Neural cell (in vitro differentiated cells): ENCODE results near the gene JAZF1. TPM values are rescaled to one million over a fixed set of nuclear protein-coding genes. Genes with fewer than 3 reads are reported as not detected.

ENCODE experiments used
- H2AFZ ChIP-seq: fragments of 200-600, 300-800 bp; sonication (generic), shearing (Covaris generic); 2 replicates; pipeline ENCODE4 v1.6.0; 2014; ENCODE audit warnings: low read depth, mild to moderate bottlenecking, antibody characterized with exemption, low read length, moderate library complexity
- H3F3A ChIP-seq: fragments of 200-600 bp; shearing (Covaris generic); 2 replicates; pipeline ENCODE4 v1.6.1; 2016; ENCODE audit warnings: mild to moderate bottlenecking, moderate library complexity, mixed read lengths, antibody characterized with exemption, low read length; ENCODE audit not compliant: insufficient read depth, poor library complexity, severe bottlenecking
- H3K27ac ChIP-seq: fragments of 200-600, 300-800 bp; sonication (generic), shearing (Covaris generic); 2 replicates; pipeline ENCODE4 v1.5.1; 2014; ENCODE audit warnings: mild to moderate bottlenecking, low read length, moderate library complexity
- H3K27me3 ChIP-seq: fragments of 300-800, 200-600 bp; sonication (generic), shearing (Covaris generic); 2 replicates; pipeline ENCODE4 v1.6.0; 2014; ENCODE audit warnings: mild to moderate bottlenecking, low read depth, low read length, moderate library complexity; ENCODE audit not compliant: insufficient read depth
- H3K36me3 ChIP-seq: fragments of 300-800, 200-600 bp; sonication (generic), shearing (Covaris generic); 2 replicates; pipeline ENCODE4 v1.5.1; 2014; ENCODE audit warnings: mild to moderate bottlenecking, antibody characterized with exemption, low read length, moderate library complexity; ENCODE audit not compliant: insufficient read depth
- H3K4me2 ChIP-seq: fragments of 300-800, 200-600 bp; sonication (generic), shearing (Covaris generic); 2 replicates; pipeline ENCODE4 v1.6.0; 2014; ENCODE audit warnings: mild to moderate bottlenecking, low read length
- H3K4me3 ChIP-seq: fragments of 300-800, 200-600 bp; sonication (generic), shearing (Covaris generic); 2 replicates; pipeline ENCODE4 v1.5.1; 2014; ENCODE audit warnings: mild to moderate bottlenecking, low read length, moderate library complexity
- H3K79me2 ChIP-seq: fragments of 200-600 bp; shearing (Covaris generic); replicated peaks from 2 replicates; pipeline ENCODE4 v1.6.0; 2014; ENCODE audit warnings: mild to moderate bottlenecking, low read length, moderate library complexity; ENCODE audit not compliant: insufficient read depth
- H3K9ac ChIP-seq: fragments of 300-800, 200-600 bp; sonication (generic), shearing (Covaris generic); 2 replicates; pipeline ENCODE4 v1.6.1; 2016; ENCODE audit warnings: mild to moderate bottlenecking, low read length, mixed read lengths
- H3K9me2 ChIP-seq: fragments of 200-600 bp; shearing (Covaris generic); 2 replicates; pipeline ENCODE4 v1.6.1; 2016; ENCODE audit warnings: mild to moderate bottlenecking, low read length, mixed read lengths; ENCODE audit not compliant: insufficient read depth
- H3K9me3 ChIP-seq: fragments of 200-600, 300-800 bp; sonication (generic), shearing (Covaris generic); 2 replicates; pipeline ENCODE4 v1.6.1; 2016; ENCODE audit warnings: mild to moderate bottlenecking, mixed run types, low read length, moderate library complexity, mixed read lengths
- H4K20me1 ChIP-seq: fragments of 200-600 bp; shearing (Covaris generic); 2 replicates; pipeline ENCODE4 v1.6.1; 2016; ENCODE audit warnings: mild to moderate bottlenecking, mixed run types; ENCODE audit not compliant: insufficient read depth
- EP300 ChIP-seq: fragments of 450-650 bp; conservative IDR thresholded peaks from 2 replicates; pipeline ENCODE4 v1.6.1; 2014; ENCODE audit warnings: antibody characterized with exemption, mild to moderate bottlenecking, moderate library complexity; ENCODE audit not compliant: poor library complexity, severe bottlenecking
- EZH2 ChIP-seq: fragments of 200-600, 300-800 bp; shearing (Covaris generic), sonication (generic); IDR thresholded peaks from 2 replicates; pipeline ENCODE4 v1.6.1; 2014; ENCODE audit warnings: antibody characterized with exemption, low read length, borderline replicate concordance, mild to moderate bottlenecking; ENCODE audit not compliant: insufficient read depth, poor library complexity, severe bottlenecking
- MXI1 ChIP-seq: fragments of 450-650 bp; conservative IDR thresholded peaks from 2 replicates; pipeline ENCODE4 v1.6.1; 2014; ENCODE audit warnings: antibody characterized with exemption, mild to moderate bottlenecking; ENCODE audit not compliant: poor library complexity, severe bottlenecking
- POLR2AphosphoS5 ChIP-seq: IDR thresholded peaks from 2 replicates; pipeline ENCODE4 v1.6.1; 2012
- RAD21 ChIP-seq: fragments of 450-650 bp; conservative IDR thresholded peaks from 2 replicates; pipeline ENCODE4 v1.6.1; 2014; ENCODE audit warnings: antibody characterized with exemption, mild to moderate bottlenecking, moderate library complexity
- SMC3 ChIP-seq: fragments of 450-650 bp; conservative IDR thresholded peaks from 2 replicates; pipeline ENCODE4 v1.6.1; 2014; ENCODE audit warnings: antibody characterized with exemption, mild to moderate bottlenecking, moderate library complexity; ENCODE audit not compliant: poor library complexity
- TAF1 ChIP-seq: IDR thresholded peaks from 2 replicates; pipeline ENCODE4 v1.6.1; 2012; ENCODE audit warnings: low read depth
- polyA plus RNA-seq: library from polyadenylated mRNA; depleted of rRNA; stranded (reverse); fragments of >200 nt; gene quantifications from 2 replicates; pipeline ENCODE4 v1.2.3, GENCODE V29; 2014
- TF ChIP-seq, protein P1 (sequence below): IDR thresholded peaks from 2 replicates; pipeline ENCODE4 v1.6.1; 2012; ENCODE audit warnings: borderline replicate concordance
- TF ChIP-seq, protein P2 (sequence below): fragments of 450-650 bp; IDR thresholded peaks from 2 replicates; pipeline ENCODE4 v1.5.1; 2014; ENCODE audit warnings: antibody characterized with exemption, mild to moderate bottlenecking, moderate library complexity; ENCODE audit not compliant: poor library complexity, severe bottlenecking

Gene JAZF1
- polyA plus RNA-seq, 1 donor from 2014 or later = 29.5 TPM

DNA sequence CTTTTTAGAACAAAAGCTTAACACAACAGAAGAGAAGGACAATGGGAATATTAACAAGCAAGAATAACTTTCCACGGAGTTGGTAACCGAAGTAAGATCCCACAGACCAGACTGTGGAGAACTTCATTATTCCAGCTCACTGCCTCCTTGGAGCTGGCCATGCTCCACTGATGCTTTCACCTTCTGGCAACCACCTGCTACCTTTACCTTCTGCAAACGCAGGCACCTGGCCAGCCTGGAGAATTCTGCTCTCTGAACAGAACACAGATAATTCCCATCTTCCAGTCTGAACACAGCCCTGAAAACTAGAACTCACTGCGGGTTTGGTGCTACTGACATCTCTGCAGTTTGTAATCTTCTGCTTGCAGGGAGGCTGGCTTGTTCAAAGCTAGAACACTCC is 66.5 kb downstream of the JAZF1 start:
- H3F3A ChIP-seq = no peaks in the 10 kb centered on the region
- no peaks in the 10 kb centered on the region for H3K9me3 ChIP-seq
- no peak overlapping the region for H2AFZ ChIP-seq
- no peaks in the 10 kb centered on the region for H3K36me3 ChIP-seq
- H3K9me2 ChIP-seq = no peaks in the 10 kb centered on the region
- H3K4me2 ChIP-seq = no peak overlapping the region
- H3K27ac ChIP-seq = no peak overlapping the region
- H3K79me2 ChIP-seq = no peaks in the 10 kb centered on the region
- no peak overlapping the region for H3K9ac ChIP-seq
- H4K20me1 ChIP-seq = no peaks in the 10 kb centered on the region
- H3K4me3 ChIP-seq = no peak overlapping the region
- TF ChIP-seq, protein P1, sequence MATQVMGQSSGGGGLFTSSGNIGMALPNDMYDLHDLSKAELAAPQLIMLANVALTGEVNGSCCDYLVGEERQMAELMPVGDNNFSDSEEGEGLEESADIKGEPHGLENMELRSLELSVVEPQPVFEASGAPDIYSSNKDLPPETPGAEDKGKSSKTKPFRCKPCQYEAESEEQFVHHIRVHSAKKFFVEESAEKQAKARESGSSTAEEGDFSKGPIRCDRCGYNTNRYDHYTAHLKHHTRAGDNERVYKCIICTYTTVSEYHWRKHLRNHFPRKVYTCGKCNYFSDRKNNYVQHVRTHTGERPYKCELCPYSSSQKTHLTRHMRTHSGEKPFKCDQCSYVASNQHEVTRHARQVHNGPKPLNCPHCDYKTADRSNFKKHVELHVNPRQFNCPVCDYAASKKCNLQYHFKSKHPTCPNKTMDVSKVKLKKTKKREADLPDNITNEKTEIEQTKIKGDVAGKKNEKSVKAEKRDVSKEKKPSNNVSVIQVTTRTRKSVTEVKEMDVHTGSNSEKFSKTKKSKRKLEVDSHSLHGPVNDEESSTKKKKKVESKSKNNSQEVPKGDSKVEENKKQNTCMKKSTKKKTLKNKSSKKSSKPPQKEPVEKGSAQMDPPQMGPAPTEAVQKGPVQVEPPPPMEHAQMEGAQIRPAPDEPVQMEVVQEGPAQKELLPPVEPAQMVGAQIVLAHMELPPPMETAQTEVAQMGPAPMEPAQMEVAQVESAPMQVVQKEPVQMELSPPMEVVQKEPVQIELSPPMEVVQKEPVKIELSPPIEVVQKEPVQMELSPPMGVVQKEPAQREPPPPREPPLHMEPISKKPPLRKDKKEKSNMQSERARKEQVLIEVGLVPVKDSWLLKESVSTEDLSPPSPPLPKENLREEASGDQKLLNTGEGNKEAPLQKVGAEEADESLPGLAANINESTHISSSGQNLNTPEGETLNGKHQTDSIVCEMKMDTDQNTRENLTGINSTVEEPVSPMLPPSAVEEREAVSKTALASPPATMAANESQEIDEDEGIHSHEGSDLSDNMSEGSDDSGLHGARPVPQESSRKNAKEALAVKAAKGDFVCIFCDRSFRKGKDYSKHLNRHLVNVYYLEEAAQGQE = no peak
- TF ChIP-seq, protein P2, sequence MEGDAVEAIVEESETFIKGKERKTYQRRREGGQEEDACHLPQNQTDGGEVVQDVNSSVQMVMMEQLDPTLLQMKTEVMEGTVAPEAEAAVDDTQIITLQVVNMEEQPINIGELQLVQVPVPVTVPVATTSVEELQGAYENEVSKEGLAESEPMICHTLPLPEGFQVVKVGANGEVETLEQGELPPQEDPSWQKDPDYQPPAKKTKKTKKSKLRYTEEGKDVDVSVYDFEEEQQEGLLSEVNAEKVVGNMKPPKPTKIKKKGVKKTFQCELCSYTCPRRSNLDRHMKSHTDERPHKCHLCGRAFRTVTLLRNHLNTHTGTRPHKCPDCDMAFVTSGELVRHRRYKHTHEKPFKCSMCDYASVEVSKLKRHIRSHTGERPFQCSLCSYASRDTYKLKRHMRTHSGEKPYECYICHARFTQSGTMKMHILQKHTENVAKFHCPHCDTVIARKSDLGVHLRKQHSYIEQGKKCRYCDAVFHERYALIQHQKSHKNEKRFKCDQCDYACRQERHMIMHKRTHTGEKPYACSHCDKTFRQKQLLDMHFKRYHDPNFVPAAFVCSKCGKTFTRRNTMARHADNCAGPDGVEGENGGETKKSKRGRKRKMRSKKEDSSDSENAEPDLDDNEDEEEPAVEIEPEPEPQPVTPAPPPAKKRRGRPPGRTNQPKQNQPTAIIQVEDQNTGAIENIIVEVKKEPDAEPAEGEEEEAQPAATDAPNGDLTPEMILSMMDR = no peak
- TF ChIP-seq EZH2 (no peak), EP300 (no peak), TAF1 (no peak), RAD21 (no peak), SMC3 (no peak), POLR2AphosphoS5 (no peak), MXI1 (no peak)
- no peaks in the 10 kb centered on the region for H3K27me3 ChIP-seq

DNA sequence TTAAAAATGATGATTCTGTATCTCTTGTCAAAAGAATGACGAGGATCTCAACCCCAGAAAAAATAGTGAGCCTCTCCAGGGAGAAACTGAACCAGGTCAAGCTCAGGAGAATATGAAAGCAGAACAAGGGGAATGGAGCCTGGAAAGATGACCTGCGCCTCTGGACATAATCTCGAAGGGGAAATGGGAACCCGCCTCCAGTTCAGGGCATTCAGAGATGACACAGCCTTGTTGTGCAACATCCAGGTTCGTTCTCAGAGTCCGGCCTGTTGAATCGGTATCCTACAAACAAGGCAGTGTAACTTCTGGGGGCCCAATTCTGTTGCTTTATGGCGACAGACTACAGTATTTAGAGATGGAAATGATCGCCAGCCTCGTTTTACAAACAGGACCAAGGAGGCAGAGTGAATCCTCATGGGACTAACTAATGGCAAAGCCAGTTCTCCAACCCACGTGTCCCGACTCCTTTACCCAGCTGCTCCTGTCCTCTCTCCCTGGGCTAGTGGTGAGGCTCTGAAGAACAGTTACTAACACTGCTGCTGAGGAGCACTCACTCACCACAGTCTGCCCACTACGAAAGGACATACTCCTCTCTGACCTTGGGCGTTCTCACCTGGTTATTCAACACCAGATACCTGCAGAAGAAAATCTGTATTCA is 67.6 kb downstream of the JAZF1 start:
- H3K4me2 ChIP-seq = no peak overlapping the region
- H3F3A ChIP-seq = no peaks in the 10 kb centered on the region
- no peaks in the 10 kb centered on the region for H3K27me3 ChIP-seq
- TF ChIP-seq POLR2AphosphoS5 (no peak), EP300 (no peak), RAD21 (no peak), MXI1 (no peak), TAF1 (no peak), EZH2 (no peak), SMC3 (no peak)
- TF ChIP-seq, protein P1 = no peak
- TF ChIP-seq, protein P2 = no peak
- no peaks in the 10 kb centered on the region for H3K9me3 ChIP-seq
- no peak overlapping the region for H3K27ac ChIP-seq
- no peak overlapping the region for H2AFZ ChIP-seq
- H3K9me2 ChIP-seq = no peaks in the 10 kb centered on the region
- H4K20me1 ChIP-seq = no peaks in the 10 kb centered on the region
- H3K36me3 ChIP-seq = no peaks in the 10 kb centered on the region
- H3K79me2 ChIP-seq = no peaks in the 10 kb centered on the region
- H3K4me3 ChIP-seq = no peak overlapping the region
- H3K9ac ChIP-seq = no peak overlapping the region
